Gastroesophageal sphincter (tissue), 3 donors: ENCODE measurements around the gene SMIM14.

Experiments used
- EP300 ChIP-seq: sonication (generic); formaldehyde crosslinking; IDR thresholded peaks from one replicate; pipeline ENCODE4 v1.6.1; 2017; ENCODE audit warnings: antibody characterized with exemption, mild to moderate bottlenecking
- POLR2A ChIP-seq, 2 donors: fragments of 450-650 bp; IDR thresholded peaks; one replicate each; pipeline ENCODE4 v1.6.1; 2017; ENCODE audit warnings: antibody characterized with exemption in 2 of 2, mild to moderate bottlenecking in 2 of 2, moderate library complexity in 1 of 2
- POLR2AphosphoS5 ChIP-seq: sonication (generic); formaldehyde crosslinking; IDR thresholded peaks from one replicate; pipeline ENCODE4 v1.6.1; 2017; ENCODE audit warnings: antibody characterized with exemption
- TF ChIP-seq, protein P1 (sequence below), 4 experiments: fragments of 200-600 bp in 2 of 4; fragments of 450-650 bp in 2 of 4; sonication (generic) in 1 of 4; IDR thresholded peaks; one replicate each; pipeline ENCODE4 v1.5.1; 2017 to 2019; ENCODE audit warnings: antibody characterized with exemption in 4 of 4, mild to moderate bottlenecking in 2 of 4, moderate library complexity in 2 of 4

DNA sequence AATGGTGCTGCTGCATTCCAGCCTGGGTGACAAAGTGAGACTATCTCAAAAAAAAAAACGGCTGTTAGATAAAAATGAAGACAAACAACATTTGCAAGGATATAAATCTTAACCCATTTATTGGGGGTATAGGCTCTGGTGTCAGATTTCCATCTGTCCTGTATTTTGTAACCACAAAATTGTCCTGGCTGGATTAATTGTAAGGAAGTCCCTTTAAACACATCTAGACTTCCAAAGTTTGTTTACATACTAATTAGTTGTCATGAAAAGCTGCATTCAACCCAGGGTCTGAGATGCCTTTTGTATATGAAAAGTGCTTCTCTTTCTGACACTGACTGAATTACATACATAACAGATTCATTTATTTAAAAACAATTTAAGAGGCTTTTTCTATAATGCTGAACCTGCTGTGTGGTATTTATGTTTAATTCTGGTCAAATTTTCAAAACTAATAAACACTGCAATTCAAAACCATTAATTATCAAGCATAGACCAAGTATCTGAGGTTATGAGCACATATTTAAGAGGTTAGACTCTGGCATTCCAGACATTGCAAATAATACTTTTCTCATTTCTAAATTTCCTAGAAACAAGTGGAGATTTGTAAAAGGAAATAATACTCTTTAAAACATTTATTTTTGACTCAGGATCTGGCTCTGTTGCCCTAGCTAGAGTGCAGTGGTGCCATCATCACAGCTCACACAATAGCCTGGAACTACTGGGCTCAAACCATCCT, 93.9 kb downstream of the SMIM14 start:
- TF ChIP-seq POLR2AphosphoS5 (no peak), POLR2A (IDR thresholded peaks at IDR 0.05) (no peak), EP300 (no peak)
- TF ChIP-seq, protein P1, sequence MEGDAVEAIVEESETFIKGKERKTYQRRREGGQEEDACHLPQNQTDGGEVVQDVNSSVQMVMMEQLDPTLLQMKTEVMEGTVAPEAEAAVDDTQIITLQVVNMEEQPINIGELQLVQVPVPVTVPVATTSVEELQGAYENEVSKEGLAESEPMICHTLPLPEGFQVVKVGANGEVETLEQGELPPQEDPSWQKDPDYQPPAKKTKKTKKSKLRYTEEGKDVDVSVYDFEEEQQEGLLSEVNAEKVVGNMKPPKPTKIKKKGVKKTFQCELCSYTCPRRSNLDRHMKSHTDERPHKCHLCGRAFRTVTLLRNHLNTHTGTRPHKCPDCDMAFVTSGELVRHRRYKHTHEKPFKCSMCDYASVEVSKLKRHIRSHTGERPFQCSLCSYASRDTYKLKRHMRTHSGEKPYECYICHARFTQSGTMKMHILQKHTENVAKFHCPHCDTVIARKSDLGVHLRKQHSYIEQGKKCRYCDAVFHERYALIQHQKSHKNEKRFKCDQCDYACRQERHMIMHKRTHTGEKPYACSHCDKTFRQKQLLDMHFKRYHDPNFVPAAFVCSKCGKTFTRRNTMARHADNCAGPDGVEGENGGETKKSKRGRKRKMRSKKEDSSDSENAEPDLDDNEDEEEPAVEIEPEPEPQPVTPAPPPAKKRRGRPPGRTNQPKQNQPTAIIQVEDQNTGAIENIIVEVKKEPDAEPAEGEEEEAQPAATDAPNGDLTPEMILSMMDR (IDR thresholded peaks at IDR 0.05), result no peak
